HG02623 (cell line): ENCODE measurements around the gene AGBL3.
"Not testable (repeated sequence)": the region's sequence is repeated elsewhere in the genome, so short reads cannot be mapped to it uniquely, and the experiment has no call there.

Source experiments
- ATAC-seq: cut with Tn5 transposase; IDR thresholded peaks from one replicate; pipeline ENCODE4 v1.9.1; 2021; ENCODE audit warnings: moderate library complexity; ENCODE audit not compliant: unreplicated experiment

AGBL3 gene

GRCh38 chr7:134962270-134962780, 24.0 kb upstream of the AGBL3 start:
- no peak for ATAC-seq

- ATAC-seq = no peak
These were observed 23.3 kb upstream of the AGBL3 start for GRCh38 chr7:134963036-134963435.

- ATAC-seq = no peak
These were observed 19.6 kb upstream of the AGBL3 start for GRCh38 chr7:134966691-134967090.

GRCh38 chr7:134968110-134968509, 18.2 kb upstream of the AGBL3 start:
- no peak for ATAC-seq

GRCh38 chr7:134981645-134982044, 4.7 kb upstream of the AGBL3 start:
- not testable (repeated sequence) for ATAC-seq

- ATAC-seq = peak; percentile 44
These were observed 380 bp upstream of the AGBL3 start for GRCh38 chr7:134985894-134986362.

GRCh38 chr7:134988161-134988560, 1.9 kb downstream of the AGBL3 start:
- ATAC-seq = no peak

- no peak for ATAC-seq
These were observed 5.4 kb downstream of the AGBL3 start for GRCh38 chr7:134991469-134992339.

GRCh38 chr7:134992626-134993179, 6.4 kb downstream of the AGBL3 start:
- peak; percentile 59 for ATAC-seq

- ATAC-seq = no peak
These were observed 7.7 kb downstream of the AGBL3 start for GRCh38 chr7:134993877-134994456.

- peak; percentile 38 for ATAC-seq
These were observed 9.2 kb downstream of the AGBL3 start for GRCh38 chr7:134995239-134996096.

GRCh38 chr7:134996097-134996550, 9.8 kb downstream of the AGBL3 start:
- peak; percentile 47 for ATAC-seq

GRCh38 chr7:134997214-134997885, 11.0 kb downstream of the AGBL3 start:
- ATAC-seq = no peak

- ATAC-seq = no peak
These were observed 12.8 kb downstream of the AGBL3 start for GRCh38 chr7:134999136-134999535.

GRCh38 chr7:135001390-135002165, 15.3 kb downstream of the AGBL3 start:
- ATAC-seq = no peak

- ATAC-seq = no peak
These were observed 25.9 kb downstream of the AGBL3 start for GRCh38 chr7:135012229-135012628.

GRCh38 chr7:135023622-135024021, 37.3 kb downstream of the AGBL3 start:
- no peak for ATAC-seq

GRCh38 chr7:135035252-135035651, 48.9 kb downstream of the AGBL3 start:
- no peak for ATAC-seq

- not testable (repeated sequence) for ATAC-seq
These were observed 80.7 kb downstream of the AGBL3 start for GRCh38 chr7:135067017-135067416.
